NCI-H446 (cell line): ENCODE data around the gene SF3A2.

Experiments
- DNase-seq, 2 experiments: peaks; one replicate each; lab custom pipeline; 2025; lab: John Stamatoyannopoulos, UW

The SF3A2 gene

DNA sequence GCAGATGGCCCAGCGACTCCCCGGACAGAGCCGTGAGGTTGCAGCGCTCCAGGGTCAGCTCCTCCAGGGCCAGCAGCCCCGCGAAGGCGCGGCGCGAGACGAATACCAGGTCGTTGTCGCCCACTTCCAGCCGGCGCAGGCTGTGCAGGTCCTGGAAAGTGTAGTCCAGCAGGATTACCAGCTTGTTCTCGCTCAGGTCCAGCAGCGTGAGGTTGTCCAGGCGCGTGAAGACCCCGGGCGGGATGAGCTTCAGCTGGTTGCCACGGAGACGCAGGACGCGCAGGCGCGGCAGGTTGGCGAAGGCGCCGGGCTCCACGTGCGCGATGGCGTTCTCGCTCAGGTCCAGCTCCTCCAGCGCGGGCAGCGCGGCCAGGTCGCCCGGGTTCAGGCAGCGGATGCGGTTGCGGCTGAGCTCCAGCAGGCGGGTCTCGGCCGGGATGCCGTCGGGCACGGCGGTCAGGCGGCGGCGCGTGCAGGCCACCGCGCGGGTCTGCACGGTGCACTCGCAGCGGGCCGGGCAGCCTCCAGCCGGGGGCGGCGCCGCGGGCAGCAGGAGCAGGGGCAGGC lies 54.6 kb downstream of the SF3A2 start:
- no peak for DNase-seq

DNA sequence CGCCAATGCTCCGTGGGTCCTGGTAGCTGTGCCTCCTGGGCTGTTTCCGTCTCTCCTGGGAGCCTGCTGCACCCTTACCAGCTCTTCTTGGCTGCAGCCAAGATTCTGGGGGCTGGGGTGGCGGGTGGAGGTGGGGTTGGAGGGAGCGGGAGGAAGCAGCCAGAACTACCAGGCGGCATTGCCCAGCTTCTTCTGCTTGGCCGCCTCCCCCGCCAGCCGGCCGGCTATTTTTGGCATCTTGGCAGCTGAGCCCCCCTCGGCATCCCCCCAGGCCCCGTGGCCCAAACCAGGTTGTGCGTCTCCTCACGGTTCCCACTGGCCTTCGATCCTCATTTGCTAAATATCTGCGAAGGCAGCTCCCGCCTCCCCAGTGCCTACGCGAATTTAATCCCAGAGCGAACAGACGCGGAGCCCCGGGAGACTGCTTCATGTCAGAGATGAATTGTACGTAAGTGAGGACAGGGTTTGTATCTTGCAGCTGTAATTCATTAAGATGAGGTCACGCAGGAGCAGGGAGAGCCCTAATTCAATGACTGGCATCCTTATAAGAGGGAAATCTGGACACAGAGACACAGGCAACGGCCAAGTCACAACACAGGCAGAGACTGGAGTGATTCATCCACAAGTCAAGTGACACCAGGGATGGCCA lies 58.2 kb downstream of the SF3A2 start:
- DNase-seq, result peak in 1 of 2 experiments; percentile 67

DNA sequence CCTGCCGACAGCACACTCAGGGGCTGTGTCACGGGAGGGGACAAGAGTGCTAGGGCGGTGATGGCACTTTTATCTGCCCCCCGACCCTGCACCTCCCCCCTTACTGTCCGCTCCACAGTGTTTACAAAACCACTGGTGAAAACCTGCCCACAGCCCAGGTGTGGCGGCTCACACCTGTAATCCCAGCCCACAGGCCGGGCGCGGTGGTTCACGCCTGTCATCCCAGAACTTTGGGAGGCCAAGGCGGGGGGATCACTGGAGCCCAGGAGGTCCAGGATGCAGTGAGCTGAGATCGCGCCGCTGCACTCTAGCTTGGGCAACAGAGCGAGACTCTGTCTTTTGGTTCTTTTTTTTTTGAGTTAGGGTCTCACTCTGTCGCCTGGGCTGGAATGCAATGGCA lies 59.5 kb downstream of the SF3A2 start:
- DNase-seq, result no peak
